H1 (cell line): ENCODE results near the gene EPHA4. TPM values are rescaled to one million over a fixed set of nuclear protein-coding genes. Genes with fewer than 3 reads are reported as not detected.

ENCODE experiments used
- CTCF ChIA-PET: fragments of 300-600 bp; sonication (Branson Sonifier 250); formaldehyde crosslinking; loops from one replicate; lab custom pipeline; 2021; ENCODE audit not compliant: partially characterized antibody; lab: Charles Lee
- POLR2A ChIA-PET: fragments of 300-600 bp; sonication (Branson Sonifier 250); formaldehyde crosslinking; loops from one replicate; lab custom pipeline; 2021; ENCODE audit warnings: inconsistent platforms; ENCODE audit not compliant: partially characterized antibody; lab: Charles Lee
- DNase-seq, 2 experiments: peaks; one replicate each; pipeline versions ENCODE4 v3.0.0 to v3.0.0-alpha.2; 2010 to 2022; ENCODE audit warnings: low spot score in 2 of 2, low read depth in 1 of 2, mixed read lengths in 1 of 2
- FAIRE-seq: peaks from 2 replicates; lab custom pipeline; 2011; peaks lifted over from hg19 to GRCh38; lab: Jason Lieb, UNC
- H2AFZ ChIP-seq: 2 replicates; pipeline ENCODE4 v1.8.1; 2012; ENCODE audit warnings: low read length, inconsistent platforms
- H2AK5ac ChIP-seq: 2 replicates; pipeline ENCODE4 v1.6.1; 2013; ENCODE audit warnings: low read depth, low read length
- H2BK120ac ChIP-seq: replicated peaks from 2 replicates; pipeline ENCODE3; 2013; ENCODE audit warnings: low read depth, low read length, inconsistent platforms
- H2BK12ac ChIP-seq: 2 replicates; pipeline ENCODE4 v1.6.1; 2013; ENCODE audit warnings: low read depth, low read length
- H2BK15ac ChIP-seq: 2 replicates; pipeline ENCODE4 v1.6.1; 2013; ENCODE audit warnings: low read length
- H2BK20ac ChIP-seq: 2 replicates; pipeline ENCODE4 v1.6.1; 2013; ENCODE audit warnings: low read length
- H2BK5ac ChIP-seq: 2 replicates; pipeline ENCODE4 v1.6.1; 2013; ENCODE audit warnings: low read depth, low read length
- H3K14ac ChIP-seq: 2 replicates; pipeline ENCODE4 v1.6.1; 2013; ENCODE audit warnings: inconsistent platforms; ENCODE audit not compliant: insufficient read length
- H3K18ac ChIP-seq: 2 replicates; pipeline ENCODE4 v1.6.1; 2013; ENCODE audit warnings: low read length; ENCODE audit errors: extremely low read depth
- H3K23ac ChIP-seq: 2 replicates; pipeline ENCODE4 v1.6.1; 2013; ENCODE audit warnings: inconsistent platforms; ENCODE audit not compliant: insufficient read length
- H3K23me2 ChIP-seq: 2 replicates; pipeline ENCODE4 v1.6.1; 2013; ENCODE audit warnings: low read depth, low read length
- H3K27ac ChIP-seq: 2 replicates; pipeline ENCODE4 v1.6.1; 2011; ENCODE audit warnings: low read depth, low read length, inconsistent platforms
- H3K27me3 ChIP-seq, 4 experiments: replicated peaks in 1 of 4; 1 replicate in 1 of 4; 2 replicates in 3 of 4; pipeline versions ENCODE4 v1.6.1 to v1.8.1; 2011 to 2013; ENCODE audit warnings: low read length in 3 of 4, mild to moderate bottlenecking in 3 of 4, inconsistent platforms in 2 of 4, mixed read lengths in 2 of 4, moderate library complexity in 1 of 4; ENCODE audit not compliant: control insufficient read depth in 3 of 4, insufficient read depth in 3 of 4; ENCODE audit errors: extremely low read depth in 1 of 4
- H3K36me3 ChIP-seq, 4 experiments: 2 replicates each; pipeline versions ENCODE4 v1.6.1 to v1.8.1; 2011 to 2013; ENCODE audit warnings: mild to moderate bottlenecking in 4 of 4, low read length in 3 of 4, moderate library complexity in 2 of 4, control low read depth in 1 of 4, inconsistent platforms in 1 of 4; ENCODE audit not compliant: insufficient read depth in 4 of 4, control insufficient read depth in 2 of 4
- H3K4ac ChIP-seq: replicated peaks from 2 replicates; pipeline ENCODE3; 2013; ENCODE audit warnings: low read length, low read depth, mixed read lengths, inconsistent platforms; ENCODE audit not compliant: insufficient read length
- H3K4me1 ChIP-seq, 4 experiments: replicated peaks in 1 of 4; 1 replicate in 1 of 4; 2 replicates in 3 of 4; pipeline versions ENCODE4 v1.6.1 to v1.8.1; 2011 to 2013; ENCODE audit warnings: low read length in 3 of 4, inconsistent platforms in 2 of 4, mixed read lengths in 1 of 4; ENCODE audit not compliant: insufficient read depth in 4 of 4, control insufficient read depth in 3 of 4
- H3K4me2 ChIP-seq, 2 experiments: 2 replicates each; pipeline versions ENCODE4 v1.6.1 to v1.8.1; 2011 to 2013; ENCODE audit warnings: low read depth in 2 of 2, low read length in 2 of 2, control low read depth in 1 of 2, inconsistent platforms in 1 of 2, mild to moderate bottlenecking in 1 of 2; ENCODE audit not compliant: insufficient read depth in 1 of 2
- H3K4me3 ChIP-seq, 4 experiments: fragments of 200-600, 300-600 bp in 1 of 4; sonication (generic), shearing (Covaris generic), sonication (Bioruptor Twin) in 1 of 4; 2 replicates each; pipeline versions ENCODE4 v1.5.1 to v1.8.1; 2011 to 2016; ENCODE audit warnings: low read length in 4 of 4, low read depth in 3 of 4, control low read depth in 2 of 4, inconsistent platforms in 2 of 4, mild to moderate bottlenecking in 2 of 4, mixed read lengths in 1 of 4, moderate library complexity in 1 of 4; ENCODE audit not compliant: insufficient read depth in 2 of 4; ENCODE audit errors: extremely low read depth in 1 of 4
- H3K56ac ChIP-seq: replicated peaks from 2 replicates; pipeline ENCODE3; 2013; ENCODE audit warnings: low read depth, mild to moderate bottlenecking, mixed read lengths, low read length, inconsistent platforms; ENCODE audit not compliant: insufficient read length
- H3K79me1 ChIP-seq: 2 replicates; pipeline ENCODE4 v1.6.1; 2013; ENCODE audit warnings: low read depth, low read length, control low read depth
- H3K79me2 ChIP-seq, 2 experiments: 2 replicates each; pipeline versions ENCODE4 v1.6.1 to v1.8.1; 2012 to 2013; ENCODE audit warnings: low read length in 2 of 2, mild to moderate bottlenecking in 2 of 2, inconsistent platforms in 1 of 2; ENCODE audit not compliant: insufficient read depth in 2 of 2, control insufficient read depth in 1 of 2
- H3K9ac ChIP-seq, 4 experiments: replicated peaks in 1 of 4; 1 replicate in 1 of 4; 2 replicates in 3 of 4; pipeline versions ENCODE4 v1.6.1 to v1.8.1; 2011 to 2013; ENCODE audit warnings: low read depth in 3 of 4, low read length in 3 of 4, control low read depth in 2 of 4, mild to moderate bottlenecking in 2 of 4, moderate library complexity in 2 of 4, inconsistent platforms in 1 of 4; ENCODE audit errors: extremely low read depth in 1 of 4
- H3K9me3 ChIP-seq, 2 experiments: 2 replicates each; pipeline versions ENCODE4 v1.6.1 to v1.8.1; 2012 to 2013; ENCODE audit warnings: mild to moderate bottlenecking in 2 of 2, moderate library complexity in 2 of 2, control low read depth in 1 of 2, inconsistent platforms in 1 of 2, low read depth in 1 of 2, low read length in 1 of 2, mixed read lengths in 1 of 2; ENCODE audit not compliant: insufficient read depth in 2 of 2
- H4K20me1 ChIP-seq, 2 experiments: replicated peaks in 1 of 2; 2 replicates each; pipeline versions ENCODE3 to v1.8.1; 2011 to 2013; ENCODE audit warnings: inconsistent platforms in 2 of 2, low read length in 2 of 2, mild to moderate bottlenecking in 1 of 2; ENCODE audit not compliant: insufficient read depth in 2 of 2, control insufficient read depth in 1 of 2
- H4K5ac ChIP-seq: 2 replicates; pipeline ENCODE4 v1.6.1; 2013; ENCODE audit warnings: low read length, low read depth, mixed read lengths, inconsistent platforms; ENCODE audit not compliant: insufficient read length
- H4K8ac ChIP-seq: 2 replicates; pipeline ENCODE4 v1.8.0; 2013; ENCODE audit warnings: mild to moderate bottlenecking, moderate library complexity, low read length, inconsistent platforms; ENCODE audit not compliant: insufficient read depth; ENCODE audit errors: extremely low read depth
- H4K91ac ChIP-seq: replicated peaks from 2 replicates; pipeline ENCODE3; 2013; ENCODE audit warnings: low read length, mixed read lengths, inconsistent platforms; ENCODE audit not compliant: insufficient read length
- ATF3 ChIP-seq: IDR thresholded peaks from 2 replicates; pipeline ENCODE4 v1.6.1; 2011; ENCODE audit warnings: low read depth, mild to moderate bottlenecking, low read length; ENCODE audit not compliant: insufficient read depth
- EP300 ChIP-seq, 2 experiments: IDR thresholded peaks; 1 replicate in 1 of 2; 2 replicates in 1 of 2; pipeline ENCODE4 v1.6.1; 2011 to 2012; ENCODE audit warnings: low read depth in 2 of 2, low read length in 2 of 2, mild to moderate bottlenecking in 2 of 2, borderline replicate concordance in 1 of 2, inconsistent platforms in 1 of 2, moderate library complexity in 1 of 2
- EZH2 ChIP-seq: fragments of 200-600 bp; sonication (generic); IDR thresholded peaks from 2 replicates; pipeline ENCODE4 v1.7.1; 2012; ENCODE audit warnings: low read depth, mild to moderate bottlenecking, moderate library complexity, low read length, inconsistent platforms; ENCODE audit not compliant: severe bottlenecking
- FOSL1 ChIP-seq: IDR thresholded peaks from 2 replicates; pipeline ENCODE4 v1.6.1; 2011; ENCODE audit warnings: mild to moderate bottlenecking, low read depth, low read length, moderate library complexity; ENCODE audit not compliant: insufficient read depth
- GABPA ChIP-seq: IDR thresholded peaks from 2 replicates; pipeline ENCODE4 v1.6.1; 2011; ENCODE audit warnings: mild to moderate bottlenecking, low read length, moderate library complexity, borderline replicate concordance; ENCODE audit not compliant: insufficient read depth
- JUND ChIP-seq: IDR thresholded peaks from 2 replicates; pipeline ENCODE4 v1.6.1; 2011; ENCODE audit warnings: mild to moderate bottlenecking, improper control_type of control experiment, low read length
- KDM5A ChIP-seq: fragments of 200-600 bp; IDR thresholded peaks from 2 replicates; pipeline ENCODE4 v1.7.1; 2012; ENCODE audit warnings: mild to moderate bottlenecking, low read length, inconsistent platforms, mixed read lengths
- NANOG ChIP-seq: IDR thresholded peaks from 2 replicates; pipeline ENCODE4 v1.6.1; 2011; ENCODE audit warnings: low read length, low read depth, mild to moderate bottlenecking, inconsistent platforms; ENCODE audit not compliant: insufficient read depth, poor library complexity, severe bottlenecking
- RBBP5 ChIP-seq: IDR thresholded peaks from 2 replicates; pipeline ENCODE4 v1.7.1; 2012; ENCODE audit warnings: low read depth, mild to moderate bottlenecking, inconsistent platforms, low read length, moderate library complexity, borderline replicate concordance
- SIX5 ChIP-seq: IDR thresholded peaks from 2 replicates; pipeline ENCODE4 v1.6.1; 2011; ENCODE audit warnings: mild to moderate bottlenecking, low read depth, low read length
- SP1 ChIP-seq: IDR thresholded peaks from 2 replicates; pipeline ENCODE4 v1.6.1; 2011; ENCODE audit warnings: low read depth, low read length
- TAF1 ChIP-seq: IDR thresholded peaks from 2 replicates; pipeline ENCODE4 v1.6.1; 2011; ENCODE audit warnings: mild to moderate bottlenecking, low read depth, low read length
- YY1 ChIP-seq: IDR thresholded peaks from 2 replicates; pipeline ENCODE4 v1.6.1; 2011; ENCODE audit warnings: low read depth, mild to moderate bottlenecking, low read length
- ZNF274 ChIP-seq: IDR thresholded peaks from 2 replicates; pipeline ENCODE4 v1.7.0; 2012; ENCODE audit warnings: low read length, borderline replicate concordance; ENCODE audit errors: extremely low read depth
- WGBS, 2 experiments: shearing (Covaris generic) in 1 of 2; methylation state at CpG; one replicate each; pipeline versions ENCODE4 v1.1.6 to v1.1.7; 2013 to 2015; ENCODE audit warnings: low lambda C conversion rate in 2 of 2, mixed read lengths in 2 of 2, inconsistent platforms in 1 of 2, low coverage in 1 of 2, missing lambda C conversion rate in 1 of 2; ENCODE audit not compliant: insufficient replicate concordance in 2 of 2, insufficient coverage in 1 of 2, insufficient read length in 1 of 2; ENCODE audit errors: extremely low coverage in 1 of 2, missing lambda C conversion rate in 1 of 2; 5-methylcytosine and 5-hydroxymethylcytosine counted together
- polyA plus RNA-seq, 7 experiments: library from polyadenylated mRNA; depleted of rRNA in 3 of 7; stranded (reverse) in 5 of 7; unstranded in 2 of 7; fragments of >200 nt in 5 of 7; fragments of 200-250 nt in 2 of 7; gene quantifications; 1 replicate in 5 of 7; 2 replicates in 1 of 7; 4 replicates in 1 of 7; pipeline versions ENCODE4 v1.2.1 to v1.2.3, GENCODE V29; 2011 to 2013; ENCODE audit warnings: missing spikeins in 2 of 7, mixed read lengths in 2 of 7
- total RNA-seq: library from RNA; stranded (reverse); fragmentation: NEBNext Ultra II Directional; extraction: Animal tissue kit (Norgen Biotek cat#: 25700); gene quantifications from 2 replicates; pipeline ENCODE4 v1.2.1, GENCODE V29; 2021

The EPHA4 gene
- total and polyA plus RNA-seq, 2 of the 8 experiments (the other 6 are each of a cell fraction or from before 2014, with no cell fraction given): 4.3 to 5.7 TPM

DNA sequence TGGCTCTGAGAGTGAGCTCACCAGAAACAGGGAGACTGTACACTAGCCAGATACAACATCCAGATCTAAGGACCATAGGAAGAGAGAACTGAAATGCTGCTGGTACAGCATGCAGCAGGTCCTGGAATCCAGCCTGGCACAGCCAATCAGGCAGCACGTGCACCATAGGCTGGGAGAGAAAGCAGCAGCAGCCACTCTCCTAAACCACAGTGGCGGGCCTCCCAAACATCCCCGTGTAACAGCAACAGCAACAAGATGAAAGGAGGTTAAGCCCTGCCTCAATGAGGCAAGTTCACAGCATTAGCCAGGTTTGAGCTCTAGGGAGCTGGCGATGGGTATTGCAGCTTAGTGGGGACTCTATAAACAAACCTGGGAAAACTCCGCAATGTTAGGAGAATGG is 192.0 kb downstream of the EPHA4 start:
- Histone ChIP-seq H2AK5ac (no peak overlapping the region), H3K79me2 (no peaks in the 10 kb centered on the region), H3K18ac (peak overlapping the region; percentile 60), H3K4me1 (peaks cover 0 to 2% (median 0%) of the 10 kb centered on the region in 4 experiments; a peak in 1 of 7 replicates), H4K91ac (peak overlapping the region; percentile 22), H3K4me2 (no peak overlapping the region), H3K23ac (no peak overlapping the region), H3K79me1 (no peaks in the 10 kb centered on the region), H3K27me3 (no peaks in the 10 kb centered on the region), H3K4ac (no peak overlapping the region), H3K56ac (no peak overlapping the region), H2AFZ (peak overlapping the region; percentile 86; the same call in 1 of the 2 replicates), H3K36me3 (no peaks in the 10 kb centered on the region), H3K9me3 (no peaks in the 10 kb centered on the region), H2BK20ac (no peak overlapping the region), H4K5ac (no peak overlapping the region), H2BK5ac (no peak overlapping the region), H3K9ac (no peak overlapping the region), H4K8ac (no peak overlapping the region), H3K27ac (no peak overlapping the region), H2BK15ac (no peak overlapping the region), H2BK12ac (peak overlapping the region; percentile 12; the same call in 1 of the 2 replicates), H2BK120ac (peak overlapping the region; percentile 6), H3K4me3 (no peak overlapping the region), H3K14ac (no peak overlapping the region), H4K20me1 (no peaks in the 10 kb centered on the region), H3K23me2 (no peaks in the 10 kb centered on the region)
- DNase-seq (no peak), FAIRE-seq (no peak)
- ChIA-PET CTCF (interaction anchor here (0.6 kb wide), 1 partner anchor 174 kb away, joined by 3 read pairs; no protein-coding TSS in a partner anchor), POLR2A (no interaction called here)
- TF ChIP-seq KDM5A: no peak
- no peak for TF ChIP-seq EZH2
- TF ChIP-seq ATF3: no peak
- TF ChIP-seq YY1: no peak
- TF ChIP-seq GABPA: no peak
- TF ChIP-seq ZNF274: no peak
- no peak for TF ChIP-seq EP300 (IDR thresholded peaks at IDR 0.05; ENCODE audit: borderline replicate concordance in 1 of 2, low read depth in 2 of 2, low read length in 2 of 2)
- TF ChIP-seq RBBP5: no peak
- TF ChIP-seq SIX5: no peak
- TF ChIP-seq SP1: no peak
- TF ChIP-seq NANOG: no peak
- TF ChIP-seq FOSL1: no peak
- no peak for TF ChIP-seq JUND
- TF ChIP-seq TAF1: no peak
- 78% methylated on average over 5 of the region's 5 CpGs; no CpG with 5 or more reads in 1 of the 2 experiments for WGBS, 2 experiments
